Measurements from ENCODE around the gene TTC3. TPM values are rescaled to one million over a fixed set of nuclear protein-coding genes. Genes with fewer than 3 reads are reported as not detected.

TTC3 gene
- total and polyA plus RNA-seq, 2 of the 13 experiments (the other 11 are each of a cell fraction or from before 2014, with no cell fraction given), result 55.7 to 108 TPM

DNA sequence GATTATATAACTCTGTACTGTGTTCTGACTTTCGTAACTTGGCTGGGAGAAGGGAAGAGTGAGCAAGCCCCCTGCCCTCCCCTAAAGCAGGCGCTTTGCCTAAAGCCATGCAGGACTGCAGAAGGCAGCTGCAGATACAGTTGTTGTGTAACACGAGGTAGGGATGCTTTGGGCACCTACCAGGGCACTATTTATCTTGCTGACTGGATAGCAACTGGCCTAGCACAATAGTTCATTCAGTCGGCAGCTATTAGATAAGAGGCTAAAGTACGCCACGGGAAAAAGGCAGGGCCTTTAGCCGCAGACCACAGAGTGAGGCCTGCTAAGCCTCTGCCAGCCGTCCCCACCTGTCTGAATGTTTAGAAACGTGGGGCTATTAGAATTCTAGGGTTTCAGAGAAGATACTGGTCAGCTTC, 80.9 kb downstream of the TTC3 start (continued):
- TF ChIP-seq PHF5A (CRISPR knock-in tag; IDR thresholded peaks at IDR 0.05; ENCODE audit: low read depth, unreplicated experiment), result no peak
- TF ChIP-seq HNF4A (CRISPR knock-in tag; IDR thresholded peaks at IDR 0.05), result peak; percentile 92
- TF ChIP-seq ZNF703 (CRISPR knock-in tag; IDR thresholded peaks at IDR 0.05; ENCODE audit: borderline replicate concordance), result no peak
- peak; percentile 40; the same call in 1 of the 2 replicates for TF ChIP-seq ETV5 (CRISPR knock-in tag; IDR thresholded peaks at IDR 0.05; ENCODE audit: borderline replicate concordance)
- TF ChIP-seq, protein P1, sequence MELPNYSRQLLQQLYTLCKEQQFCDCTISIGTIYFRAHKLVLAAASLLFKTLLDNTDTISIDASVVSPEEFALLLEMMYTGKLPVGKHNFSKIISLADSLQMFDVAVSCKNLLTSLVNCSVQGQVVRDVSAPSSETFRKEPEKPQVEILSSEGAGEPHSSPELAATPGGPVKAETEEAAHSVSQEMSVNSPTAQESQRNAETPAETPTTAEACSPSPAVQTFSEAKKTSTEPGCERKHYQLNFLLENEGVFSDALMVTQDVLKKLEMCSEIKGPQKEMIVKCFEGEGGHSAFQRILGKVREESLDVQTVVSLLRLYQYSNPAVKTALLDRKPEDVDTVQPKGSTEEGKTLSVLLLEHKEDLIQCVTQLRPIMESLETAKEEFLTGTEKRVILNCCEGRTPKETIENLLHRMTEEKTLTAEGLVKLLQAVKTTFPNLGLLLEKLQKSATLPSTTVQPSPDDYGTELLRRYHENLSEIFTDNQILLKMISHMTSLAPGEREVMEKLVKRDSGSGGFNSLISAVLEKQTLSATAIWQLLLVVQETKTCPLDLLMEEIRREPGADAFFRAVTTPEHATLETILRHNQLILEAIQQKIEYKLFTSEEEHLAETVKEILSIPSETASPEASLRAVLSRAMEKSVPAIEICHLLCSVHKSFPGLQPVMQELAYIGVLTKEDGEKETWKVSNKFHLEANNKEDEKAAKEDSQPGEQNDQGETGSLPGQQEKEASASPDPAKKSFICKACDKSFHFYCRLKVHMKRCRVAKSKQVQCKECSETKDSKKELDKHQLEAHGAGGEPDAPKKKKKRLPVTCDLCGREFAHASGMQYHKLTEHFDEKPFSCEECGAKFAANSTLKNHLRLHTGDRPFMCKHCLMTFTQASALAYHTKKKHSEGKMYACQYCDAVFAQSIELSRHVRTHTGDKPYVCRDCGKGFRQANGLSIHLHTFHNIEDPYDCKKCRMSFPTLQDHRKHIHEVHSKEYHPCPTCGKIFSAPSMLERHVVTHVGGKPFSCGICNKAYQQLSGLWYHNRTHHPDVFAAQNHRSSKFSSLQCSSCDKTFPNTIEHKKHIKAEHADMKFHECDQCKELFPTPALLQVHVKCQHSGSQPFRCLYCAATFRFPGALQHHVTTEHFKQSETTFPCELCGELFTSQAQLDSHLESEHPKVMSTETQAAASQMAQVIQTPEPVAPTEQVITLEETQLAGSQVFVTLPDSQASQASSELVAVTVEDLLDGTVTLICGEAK (IDR thresholded peaks at IDR 0.05), result no peak
- TF ChIP-seq, protein P1 (CRISPR knock-in tag; IDR thresholded peaks at IDR 0.05), result 0 out of 2 replicates have a peak, but pooled peaks have one; percentile 18
- TF ChIP-seq ZNF24 (IDR thresholded peaks at IDR 0.05), result no peak
- peak; percentile 65; the same call in 1 of the 2 replicates for TF ChIP-seq KLF6 (CRISPR knock-in tag; IDR thresholded peaks at IDR 0.05)
- TF ChIP-seq IRF2 (CRISPR knock-in tag; IDR thresholded peaks at IDR 0.05), result peak; percentile 64; the same call in 1 of the 2 replicates
- TF ChIP-seq ZNF180 (CRISPR knock-in tag; IDR thresholded peaks at IDR 0.05; ENCODE audit: borderline replicate concordance, low read depth), result no peak
- peak; percentile 42; the same call in 1 of the 2 replicates for TF ChIP-seq ZNF556 (CRISPR knock-in tag; IDR thresholded peaks at IDR 0.05; ENCODE audit: borderline replicate concordance)
- TF ChIP-seq, protein P2, sequence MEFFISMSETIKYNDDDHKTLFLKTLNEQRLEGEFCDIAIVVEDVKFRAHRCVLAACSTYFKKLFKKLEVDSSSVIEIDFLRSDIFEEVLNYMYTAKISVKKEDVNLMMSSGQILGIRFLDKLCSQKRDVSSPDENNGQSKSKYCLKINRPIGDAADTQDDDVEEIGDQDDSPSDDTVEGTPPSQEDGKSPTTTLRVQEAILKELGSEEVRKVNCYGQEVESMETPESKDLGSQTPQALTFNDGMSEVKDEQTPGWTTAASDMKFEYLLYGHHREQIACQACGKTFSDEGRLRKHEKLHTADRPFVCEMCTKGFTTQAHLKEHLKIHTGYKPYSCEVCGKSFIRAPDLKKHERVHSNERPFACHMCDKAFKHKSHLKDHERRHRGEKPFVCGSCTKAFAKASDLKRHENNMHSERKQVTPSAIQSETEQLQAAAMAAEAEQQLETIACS (CRISPR knock-in tag; IDR thresholded peaks at IDR 0.05), result no peak
- TF ChIP-seq RNF2 (conservative IDR thresholded peaks at IDR 0.05; ENCODE audit: low read depth), result 0 out of 2 replicates have a peak, but pooled peaks have one; percentile 29
- TF ChIP-seq ZSCAN22 (CRISPR knock-in tag; IDR thresholded peaks at IDR 0.05), result no peak
- TF ChIP-seq ZNF7 (CRISPR knock-in tag; IDR thresholded peaks at IDR 0.05), result peak; percentile 19; the same call in 1 of the 2 replicates
- peak; percentile 74; the same call in 1 of the 2 replicates for TF ChIP-seq ZBTB42 (CRISPR knock-in tag; IDR thresholded peaks at IDR 0.05)
- TF ChIP-seq SNAPC2 (CRISPR knock-in tag; IDR thresholded peaks at IDR 0.05), result 0 out of 2 replicates have a peak, but pooled peaks have one; percentile 63
- TF ChIP-seq ZNF543 (CRISPR knock-in tag; IDR thresholded peaks at IDR 0.05), result 0 out of 2 replicates have a peak, but pooled peaks have one; percentile 58
- 0 out of 2 replicates have a peak, but pooled peaks have one; percentile 55 for TF ChIP-seq ZNF552 (CRISPR knock-in tag; IDR thresholded peaks at IDR 0.05; ENCODE audit: borderline replicate concordance)
- peak; percentile 72 for TF ChIP-seq ZNF644 (CRISPR knock-in tag; IDR thresholded peaks at IDR 0.05; ENCODE audit: low read depth)
- TF ChIP-seq, protein P3, sequence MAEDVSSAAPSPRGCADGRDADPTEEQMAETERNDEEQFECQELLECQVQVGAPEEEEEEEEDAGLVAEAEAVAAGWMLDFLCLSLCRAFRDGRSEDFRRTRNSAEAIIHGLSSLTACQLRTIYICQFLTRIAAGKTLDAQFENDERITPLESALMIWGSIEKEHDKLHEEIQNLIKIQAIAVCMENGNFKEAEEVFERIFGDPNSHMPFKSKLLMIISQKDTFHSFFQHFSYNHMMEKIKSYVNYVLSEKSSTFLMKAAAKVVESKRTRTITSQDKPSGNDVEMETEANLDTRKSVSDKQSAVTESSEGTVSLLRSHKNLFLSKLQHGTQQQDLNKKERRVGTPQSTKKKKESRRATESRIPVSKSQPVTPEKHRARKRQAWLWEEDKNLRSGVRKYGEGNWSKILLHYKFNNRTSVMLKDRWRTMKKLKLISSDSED (CRISPR knock-in tag; IDR thresholded peaks at IDR 0.05), result no peak

All from HepG2 (cell line).